HepG2 (cell line): ENCODE data around the gene KDM8. TPM values are rescaled to one million over a fixed set of nuclear protein-coding genes. Genes with fewer than 3 reads are reported as not detected.

Experiments
- EED ChIP-seq: sonication (generic); formaldehyde crosslinking; IDR thresholded peaks from 2 replicates; pipeline ENCODE4 v1.5.0; 2020; ENCODE audit warnings: mild to moderate bottlenecking, missing genetic modification reagents
- GATAD2A ChIP-seq: IDR thresholded peaks from 2 replicates; pipeline ENCODE4 v1.6.1; 2016
- PHF20 ChIP-seq: sonication (generic); formaldehyde crosslinking; IDR thresholded peaks from 2 replicates; pipeline ENCODE4 v1.5.0; 2020; ENCODE audit warnings: mild to moderate bottlenecking, missing genetic modification reagents
- SMYD3 ChIP-seq: sonication (generic); formaldehyde crosslinking; IDR thresholded peaks from 2 replicates; pipeline ENCODE4 v1.8.1; 2023; ENCODE audit warnings: mild to moderate bottlenecking, missing genetic modification reagents
- SRSF4 ChIP-seq: fragments of 200-400 bp; formaldehyde crosslinking; IDR thresholded peaks from one replicate; pipeline ENCODE4 v1.6.1; 2018; ENCODE audit warnings: mild to moderate bottlenecking, low read depth, low read length, moderate library complexity; ENCODE audit not compliant: poor library complexity, severe bottlenecking
- TGIF2 ChIP-seq: IDR thresholded peaks from 2 replicates; pipeline ENCODE4 v1.6.1; 2016; ENCODE audit warnings: control low read depth, missing compliant biosample characterization
- ZBTB21 ChIP-seq: sonication (generic); formaldehyde crosslinking; IDR thresholded peaks from 2 replicates; pipeline ENCODE4 v1.4.0; 2020; ENCODE audit warnings: missing genetic modification reagents
- ZFYVE20 ChIP-seq: sonication (generic); formaldehyde crosslinking; IDR thresholded peaks from 2 replicates; pipeline ENCODE4 v1.8.0; 2023; ENCODE audit warnings: low read depth, mild to moderate bottlenecking, moderate library complexity, missing genetic modification reagents, borderline replicate concordance
- ZNF121 ChIP-seq: sonication (generic); formaldehyde crosslinking; IDR thresholded peaks from 2 replicates; pipeline ENCODE4 v1.5.0; 2020; ENCODE audit warnings: mild to moderate bottlenecking, missing genetic modification reagents
- ZNF160 ChIP-seq: sonication (generic); formaldehyde crosslinking; IDR thresholded peaks from 2 replicates; pipeline ENCODE4 v1.8.0; 2022; ENCODE audit warnings: mild to moderate bottlenecking, inconsistent platforms, missing genetic modification reagents
- ZNF20 ChIP-seq: sonication (generic); formaldehyde crosslinking; IDR thresholded peaks from 2 replicates; pipeline ENCODE4 v1.4.0; 2020; ENCODE audit warnings: mild to moderate bottlenecking, moderate library complexity, missing genetic modification reagents
- polyA plus RNA-seq, 8 experiments: library from polyadenylated mRNA; depleted of rRNA in 3 of 8; stranded (reverse) in 7 of 8; unstranded in 1 of 8; fragments of >200 nt; fragmentation: Illumina TruSeq in 4 of 8; extraction: Trizol in 4 of 8; gene quantifications; 2 replicates each; pipeline versions ENCODE4 v1.2.1 to v1.2.3, GENCODE V29; 2011 to 2016; ENCODE audit warnings: low read depth in 4 of 8, missing spikeins in 1 of 8, mixed read lengths in 1 of 8; ENCODE audit not compliant: insufficient read depth in 1 of 8
- total RNA-seq, 5 experiments: library from RNA; depleted of rRNA; stranded (reverse); fragments of >200 nt; fragmentation: Illumina TruSeq; extraction: Trizol; gene quantifications; 2 replicates each; pipeline ENCODE4 v1.2.3, GENCODE V29; 2016; ENCODE audit warnings: low read depth in 1 of 5
- TF ChIP-seq, protein P1 (sequence below): sonication (generic); formaldehyde crosslinking; IDR thresholded peaks from 2 replicates; pipeline ENCODE4 v1.4.0; 2020; ENCODE audit warnings: mild to moderate bottlenecking, missing genetic modification reagents
- TF ChIP-seq, protein P2 (sequence below): sonication (generic); formaldehyde crosslinking; conservative IDR thresholded peaks from 2 replicates; pipeline ENCODE4 v1.5.0; 2020; ENCODE audit warnings: missing genetic modification reagents
- TF ChIP-seq, protein P3 (sequence below): sonication (generic); formaldehyde crosslinking; IDR thresholded peaks from 2 replicates; pipeline ENCODE4 v1.8.1; 2023; ENCODE audit warnings: missing genetic modification reagents, inconsistent platforms, borderline replicate concordance
- TF ChIP-seq, protein P4 (sequence below): IDR thresholded peaks from 2 replicates; pipeline ENCODE4 v1.6.1; 2016
- TF ChIP-seq, protein P5 (sequence below): sonication (generic); formaldehyde crosslinking; IDR thresholded peaks from 2 replicates; pipeline ENCODE4 v1.8.1; 2023; ENCODE audit warnings: missing genetic modification reagents, mild to moderate bottlenecking, borderline replicate concordance

Gene KDM8
- total and polyA plus RNA-seq, 2 of the 13 experiments (the other 11 are each of a cell fraction or from before 2014, with no cell fraction given): 3.3 to 8.6 TPM

DNA sequence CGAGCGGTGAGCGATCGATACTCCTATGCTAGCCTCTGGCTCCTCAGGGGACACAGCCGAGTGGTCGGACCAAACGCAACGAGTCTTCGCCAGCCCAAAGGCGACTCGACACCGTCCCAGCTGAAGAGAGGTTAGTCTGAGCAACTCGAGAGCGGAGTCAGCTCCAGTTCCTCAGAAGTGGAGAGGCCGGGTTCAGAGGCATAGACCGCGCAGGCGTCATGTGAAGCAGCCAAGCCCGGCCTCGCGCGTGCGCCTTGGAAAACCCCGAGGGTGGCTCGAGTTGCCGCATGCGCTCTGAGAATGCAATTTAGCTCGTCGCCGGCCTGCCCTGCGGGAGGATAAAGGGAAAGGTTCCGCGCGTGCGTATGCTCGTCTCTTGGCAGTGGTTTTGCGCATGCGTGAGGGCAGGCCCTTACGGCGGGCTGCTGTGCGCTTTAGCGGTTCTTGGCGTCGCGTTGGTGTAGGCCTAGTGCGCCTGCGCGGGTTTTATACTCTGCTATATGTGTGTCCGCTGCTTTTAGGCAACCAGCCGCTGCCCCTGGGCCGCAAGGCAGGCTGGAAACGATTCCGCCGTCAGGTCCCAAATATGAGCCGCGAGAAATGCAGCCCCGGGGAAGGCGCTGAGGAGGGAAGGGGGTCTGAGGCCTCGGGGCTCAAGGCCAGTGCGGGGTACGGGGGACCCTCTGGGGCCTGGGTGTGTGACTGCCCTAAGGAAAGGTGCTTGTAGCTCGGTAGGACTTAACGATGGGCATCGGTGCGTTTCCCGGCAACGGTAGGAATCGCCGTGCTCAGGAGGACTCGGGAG is at the start of gene KDM8 (continued):
- TF ChIP-seq, protein P1, sequence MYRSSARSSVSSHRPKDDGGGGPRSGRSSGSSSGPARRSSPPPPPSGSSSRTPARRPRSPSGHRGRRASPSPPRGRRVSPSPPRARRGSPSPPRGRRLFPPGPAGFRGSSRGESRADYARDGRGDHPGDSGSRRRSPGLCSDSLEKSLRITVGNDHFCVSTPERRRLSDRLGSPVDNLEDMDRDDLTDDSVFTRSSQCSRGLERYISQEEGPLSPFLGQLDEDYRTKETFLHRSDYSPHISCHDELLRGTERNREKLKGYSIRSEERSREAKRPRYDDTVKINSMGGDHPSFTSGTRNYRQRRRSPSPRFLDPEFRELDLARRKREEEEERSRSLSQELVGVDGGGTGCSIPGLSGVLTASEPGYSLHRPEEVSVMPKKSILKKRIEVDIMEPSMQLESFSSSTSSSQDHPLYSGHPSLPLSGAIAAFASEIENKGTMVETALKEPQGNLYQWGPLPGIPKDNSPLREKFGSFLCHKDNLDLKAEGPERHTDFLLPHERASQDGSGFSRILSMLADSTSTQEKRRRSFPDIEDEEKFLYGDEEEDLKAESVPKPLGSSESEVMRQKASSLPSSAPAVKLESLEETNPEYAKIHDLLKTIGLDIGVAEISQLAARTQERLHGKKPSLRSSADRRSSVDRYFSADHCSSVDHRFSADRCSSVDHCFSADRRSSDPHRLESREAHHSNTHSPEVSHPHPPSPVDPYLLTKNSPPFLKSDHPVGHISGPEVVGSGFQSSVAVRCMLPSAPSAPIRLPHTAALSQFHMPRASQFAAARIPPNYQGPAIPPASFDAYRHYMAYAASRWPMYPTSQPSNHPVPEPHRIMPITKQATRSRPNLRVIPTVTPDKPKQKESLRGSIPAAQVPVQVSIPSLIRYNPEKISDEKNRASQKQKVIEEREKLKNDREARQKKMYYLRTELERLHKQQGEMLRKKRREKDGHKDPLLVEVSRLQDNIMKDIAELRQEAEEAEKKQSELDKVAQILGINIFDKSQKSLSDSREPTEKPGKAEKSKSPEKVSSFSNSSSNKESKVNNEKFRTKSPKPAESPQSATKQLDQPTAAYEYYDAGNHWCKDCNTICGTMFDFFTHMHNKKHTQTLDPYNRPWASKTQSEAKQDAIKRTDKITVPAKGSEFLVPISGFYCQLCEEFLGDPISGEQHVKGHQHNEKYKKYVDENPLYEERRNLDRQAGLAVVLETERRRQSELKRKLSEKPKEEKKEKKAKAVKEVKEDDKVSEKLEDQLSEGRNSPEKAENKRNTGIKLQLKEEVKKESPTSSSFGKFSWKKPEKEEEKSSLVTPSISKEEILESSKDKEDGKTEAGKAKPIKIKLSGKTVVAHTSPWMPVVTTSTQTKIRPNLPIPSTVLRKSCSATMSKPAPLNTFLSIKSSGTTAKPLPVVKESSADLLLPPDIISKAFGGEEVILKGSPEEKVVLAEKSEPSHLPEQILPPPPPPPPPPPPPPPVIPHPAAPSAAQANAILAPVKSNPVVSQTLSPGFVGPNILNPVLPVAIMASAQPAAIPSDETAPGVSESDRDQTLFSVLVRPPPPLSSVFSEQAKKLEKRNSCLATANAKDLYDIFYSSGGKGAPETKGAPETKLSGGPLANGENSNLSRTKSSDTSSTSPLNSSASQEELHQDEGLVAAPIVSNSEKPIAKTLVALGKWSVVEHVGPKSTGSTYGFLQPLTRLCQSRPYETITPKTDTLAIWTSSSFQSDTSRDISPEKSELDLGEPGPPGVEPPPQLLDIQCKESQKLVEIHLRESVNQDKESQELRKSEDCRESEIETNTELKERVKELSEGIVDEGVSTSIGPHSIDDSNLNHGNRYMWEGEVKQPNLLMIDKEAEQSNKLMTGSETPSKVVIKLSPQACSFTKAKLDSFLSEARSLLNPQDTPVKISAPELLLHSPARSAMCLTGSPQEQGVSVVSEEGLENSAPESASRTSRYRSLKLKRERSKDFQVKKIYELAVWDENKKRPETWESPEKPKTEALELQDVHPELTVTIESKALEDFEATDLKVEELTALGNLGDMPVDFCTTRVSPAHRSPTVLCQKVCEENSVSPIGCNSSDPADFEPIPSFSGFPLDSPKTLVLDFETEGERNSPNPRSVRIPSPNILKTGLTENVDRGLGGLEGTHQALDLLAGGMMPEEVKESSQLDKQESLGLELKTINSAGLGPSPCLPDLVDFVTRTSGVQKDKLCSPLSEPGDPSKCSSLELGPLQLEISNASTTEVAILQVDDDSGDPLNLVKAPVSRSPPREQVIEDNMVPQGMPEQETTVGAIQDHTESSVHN (CRISPR knock-in tag): peak; percentile 47; the same call in 1 of the 2 replicates
- TF ChIP-seq SRSF4 (no peak), ZFYVE20 (no peak), TGIF2 (CRISPR knock-in tag) (peak; percentile 93), EED (no peak; the same call in none of the 2 replicates), SMYD3 (CRISPR knock-in tag) (peak; percentile 94), ZNF121 (CRISPR knock-in tag) (no peak), GATAD2A (CRISPR knock-in tag) (no peak; the same call in 1 of the 2 replicates), PHF20 (peak; percentile 22), ZBTB21 (peak; percentile 71; the same call in 1 of the 2 replicates), ZNF160 (CRISPR knock-in tag) (no peak; the same call in 1 of the 2 replicates), ZNF20 (CRISPR knock-in tag) (no peak)
- TF ChIP-seq, protein P2, sequence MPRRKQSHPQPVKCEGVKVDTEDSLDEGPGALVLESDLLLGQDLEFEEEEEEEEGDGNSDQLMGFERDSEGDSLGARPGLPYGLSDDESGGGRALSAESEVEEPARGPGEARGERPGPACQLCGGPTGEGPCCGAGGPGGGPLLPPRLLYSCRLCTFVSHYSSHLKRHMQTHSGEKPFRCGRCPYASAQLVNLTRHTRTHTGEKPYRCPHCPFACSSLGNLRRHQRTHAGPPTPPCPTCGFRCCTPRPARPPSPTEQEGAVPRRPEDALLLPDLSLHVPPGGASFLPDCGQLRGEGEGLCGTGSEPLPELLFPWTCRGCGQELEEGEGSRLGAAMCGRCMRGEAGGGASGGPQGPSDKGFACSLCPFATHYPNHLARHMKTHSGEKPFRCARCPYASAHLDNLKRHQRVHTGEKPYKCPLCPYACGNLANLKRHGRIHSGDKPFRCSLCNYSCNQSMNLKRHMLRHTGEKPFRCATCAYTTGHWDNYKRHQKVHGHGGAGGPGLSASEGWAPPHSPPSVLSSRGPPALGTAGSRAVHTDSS (CRISPR knock-in tag): no peak
- TF ChIP-seq, protein P3, sequence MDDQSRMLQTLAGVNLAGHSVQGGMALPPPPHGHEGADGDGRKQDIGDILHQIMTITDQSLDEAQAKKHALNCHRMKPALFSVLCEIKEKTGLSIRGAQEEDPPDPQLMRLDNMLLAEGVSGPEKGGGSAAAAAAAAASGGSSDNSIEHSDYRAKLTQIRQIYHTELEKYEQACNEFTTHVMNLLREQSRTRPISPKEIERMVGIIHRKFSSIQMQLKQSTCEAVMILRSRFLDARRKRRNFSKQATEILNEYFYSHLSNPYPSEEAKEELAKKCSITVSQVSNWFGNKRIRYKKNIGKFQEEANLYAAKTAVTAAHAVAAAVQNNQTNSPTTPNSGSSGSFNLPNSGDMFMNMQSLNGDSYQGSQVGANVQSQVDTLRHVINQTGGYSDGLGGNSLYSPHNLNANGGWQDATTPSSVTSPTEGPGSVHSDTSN (CRISPR knock-in tag): no peak
- TF ChIP-seq, protein P4, sequence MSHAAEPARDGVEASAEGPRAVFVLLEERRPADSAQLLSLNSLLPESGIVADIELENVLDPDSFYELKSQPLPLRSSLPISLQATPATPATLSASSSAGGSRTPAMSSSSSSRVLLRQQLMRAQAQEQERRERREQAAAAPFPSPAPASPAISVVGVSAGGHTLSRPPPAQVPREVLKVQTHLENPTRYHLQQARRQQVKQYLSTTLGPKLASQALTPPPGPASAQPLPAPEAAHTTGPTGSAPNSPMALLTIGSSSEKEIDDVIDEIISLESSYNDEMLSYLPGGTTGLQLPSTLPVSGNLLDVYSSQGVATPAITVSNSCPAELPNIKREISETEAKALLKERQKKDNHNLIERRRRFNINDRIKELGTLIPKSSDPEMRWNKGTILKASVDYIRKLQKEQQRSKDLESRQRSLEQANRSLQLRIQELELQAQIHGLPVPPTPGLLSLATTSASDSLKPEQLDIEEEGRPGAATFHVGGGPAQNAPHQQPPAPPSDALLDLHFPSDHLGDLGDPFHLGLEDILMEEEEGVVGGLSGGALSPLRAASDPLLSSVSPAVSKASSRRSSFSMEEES (CRISPR knock-in tag): peak; percentile 78
- TF ChIP-seq, protein P5, sequence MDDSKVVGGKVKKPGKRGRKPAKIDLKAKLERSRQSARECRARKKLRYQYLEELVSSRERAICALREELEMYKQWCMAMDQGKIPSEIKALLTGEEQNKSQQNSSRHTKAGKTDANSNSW (CRISPR knock-in tag): no peak
